AG10803 (cell line): ENCODE measurements around the gene BLOC1S5.
"Not testable (repeated sequence)": the region's sequence is repeated elsewhere in the genome, so short reads cannot be mapped to it uniquely, and the experiment has no call there.

Source experiments
- DNase-seq: peaks from one replicate; pipeline ENCODE4 v3.0.0; 2010; ENCODE audit warnings: low read depth
- H3K4me3 ChIP-seq: 2 replicates; pipeline ENCODE4 v1.5.1; 2011; ENCODE audit warnings: mild to moderate bottlenecking, low read length, control low read depth
- CTCF ChIP-seq: conservative IDR thresholded peaks from 2 replicates; pipeline ENCODE4 v1.5.1; 2011; ENCODE audit warnings: mild to moderate bottlenecking, low read length, control low read depth, inconsistent platforms

Gene BLOC1S5

GRCh38 chr6:8043221-8043620 lies 21.0 kb downstream of the BLOC1S5 start:
- no peak for TF ChIP-seq CTCF
- H3K4me3 ChIP-seq, result no peak overlapping the region
- DNase-seq, result no peak

- no peak overlapping the region for H3K4me3 ChIP-seq
- no peak for TF ChIP-seq CTCF
- DNase-seq, result no peak
Observed at GRCh38 chr6:8041913-8042583, 22.1 kb downstream of the BLOC1S5 start.

GRCh38 chr6:8034107-8034506 lies 30.1 kb downstream of the BLOC1S5 start:
- H3K4me3 ChIP-seq, result not testable (repeated sequence)

GRCh38 chr6:8030920-8031319 lies 33.3 kb downstream of the BLOC1S5 start:
- DNase-seq, result no peak
- no peak overlapping the region for H3K4me3 ChIP-seq
- no peak for TF ChIP-seq CTCF

More at GRCh38 chr6:8034107-8034506, 30.1 kb downstream of the BLOC1S5 start:
- DNase-seq, result not testable (repeated sequence)

- no peak for DNase-seq
Observed at GRCh38 chr6:8029243-8029870, 34.8 kb downstream of the BLOC1S5 start.

GRCh38 chr6:8027965-8028651 lies 36.1 kb downstream of the BLOC1S5 start:
- no peak for TF ChIP-seq CTCF
- no peak overlapping the region for H3K4me3 ChIP-seq
- DNase-seq, result peak; percentile 40

More at GRCh38 chr6:8029243-8029870, 34.8 kb downstream of the BLOC1S5 start:
- TF ChIP-seq CTCF, result no peak
- no peak overlapping the region for H3K4me3 ChIP-seq

GRCh38 chr6:8026800-8027199 lies 37.4 kb downstream of the BLOC1S5 start:
- no peak overlapping the region for H3K4me3 ChIP-seq
- TF ChIP-seq CTCF, result no peak
- no peak for DNase-seq
